K562 (cell line): ENCODE results near the gene SIDT1. TPM values are rescaled to one million over a fixed set of nuclear protein-coding genes. Genes with fewer than 3 reads are reported as not detected.

ENCODE experiments used
- ATAC-seq: fragments of 200-7000 bp; cut with Tn5 transposase; 3 replicates; pipeline ENCODE4 v1.9.1; 2020; ENCODE audit warnings: moderate library complexity
- BruUV-seq: library from RNA; stranded (reverse); fragments of 400-500 nt; replicated peaks from 2 replicates; lab custom pipeline; 2021; lab: Mats Ljungman, UMichigan
- CTCF ChIA-PET: fragments of 300-600 bp; formaldehyde crosslinking; extraction: SDS; loops from one replicate; lab custom pipeline; 2021; ENCODE audit warnings: low intra/inter-chr PET ratio; lab: Yijun Ruan, JAX
- POLR2A ChIA-PET: fragments of 300-600, 350-650 bp; sonication (Branson Sonifier 250); formaldehyde crosslinking; extraction: SDS; loops from one replicate; lab custom pipeline; 2021; ENCODE audit warnings: antibody characterized with exemption, inconsistent platforms; lab: Yijun Ruan, JAX
- DNase-seq, 4 experiments: peaks; one replicate each; pipeline versions ENCODE4 v3.0.0 to v3.0.0-alpha.2; 2011 to 2018; ENCODE audit warnings: low spot score in 3 of 4, mixed read lengths in 3 of 4; ENCODE audit errors: extremely low read depth in 1 of 4
- FAIRE-seq: peaks from 2 replicates; lab custom pipeline; 2011; peaks lifted over from hg19 to GRCh38; lab: Jason Lieb, UNC
- H2AFZ ChIP-seq: 2 replicates; pipeline ENCODE4 v1.6.0; 2011; ENCODE audit warnings: low read depth, low read length, control low read depth, inconsistent platforms
- H3K27ac ChIP-seq: fragments of 200-600 bp; 3 replicates; pipeline ENCODE4 v1.8.0; 2011; ENCODE audit warnings: low read depth, mild to moderate bottlenecking, control low read depth, inconsistent platforms, low read length, moderate library complexity, mixed read lengths; ENCODE audit errors: extremely low read depth
- H3K27me3 ChIP-seq, 2 experiments: fragments of 300-600 bp in 1 of 2; 2 replicates in 1 of 2; 3 replicates in 1 of 2; pipeline versions ENCODE4 v1.6.0 to v1.8.0; 2011; ENCODE audit warnings: inconsistent platforms in 2 of 2, low read length in 2 of 2, mild to moderate bottlenecking in 1 of 2, mixed read lengths in 1 of 2, moderate library complexity in 1 of 2; ENCODE audit not compliant: control insufficient read depth in 2 of 2, insufficient read depth in 2 of 2
- H3K36me3 ChIP-seq: fragments of 300-600 bp; 3 replicates; pipeline ENCODE4 v1.8.0; 2011; ENCODE audit warnings: mild to moderate bottlenecking, low read length, inconsistent platforms; ENCODE audit not compliant: control insufficient read depth, insufficient read depth
- H3K4me1 ChIP-seq, 2 experiments: fragments of 200-600 bp in 1 of 2; replicated peaks in 1 of 2; 2 replicates in 1 of 2; 3 replicates in 1 of 2; pipeline versions ENCODE4 v1.5.1 to v1.8.0; 2011; ENCODE audit warnings: inconsistent platforms in 2 of 2, low read length in 2 of 2, mild to moderate bottlenecking in 1 of 2, mixed read lengths in 1 of 2, moderate library complexity in 1 of 2; ENCODE audit not compliant: control insufficient read depth in 2 of 2, insufficient read depth in 2 of 2
- H3K4me2 ChIP-seq: 2 replicates; pipeline ENCODE4 v1.6.1; 2011; ENCODE audit warnings: low read length, control low read depth, inconsistent platforms, mixed read lengths; ENCODE audit not compliant: insufficient read depth
- H3K4me3 ChIP-seq: fragments of 200-600 bp; sonication (generic), shearing (Covaris generic); 2 replicates; pipeline ENCODE4 v1.5.1; 2016; ENCODE audit warnings: control low read depth, inconsistent platforms
- H3K79me2 ChIP-seq: fragments of 200-600 bp; 3 replicates; pipeline ENCODE4 v1.8.0; 2011; ENCODE audit warnings: low read length, inconsistent platforms; ENCODE audit not compliant: control insufficient read depth, insufficient read depth
- H3K9ac ChIP-seq, 2 experiments: 2 replicates each; pipeline versions ENCODE4 v1.6.0 to v1.6.1; 2011; ENCODE audit warnings: low read depth in 2 of 2, low read length in 2 of 2, control low read depth in 1 of 2, inconsistent platforms in 1 of 2, mild to moderate bottlenecking in 1 of 2, mixed read lengths in 1 of 2; ENCODE audit not compliant: insufficient read depth in 1 of 2
- H3K9me1 ChIP-seq: one replicate; pipeline ENCODE4 v1.6.0; 2011; ENCODE audit warnings: inconsistent platforms, mild to moderate bottlenecking, low read length, moderate library complexity; ENCODE audit not compliant: control insufficient read depth, insufficient read depth
- H3K9me3 ChIP-seq: replicated peaks from 2 replicates; pipeline ENCODE4 v1.5.1; 2011; ENCODE audit warnings: low read depth, low read length, inconsistent platforms; ENCODE audit not compliant: control insufficient read depth, insufficient read depth
- H4K20me1 ChIP-seq: replicated peaks from 2 replicates; pipeline ENCODE4 v1.6.1; 2011; ENCODE audit warnings: low read length, inconsistent platforms, mixed read lengths; ENCODE audit not compliant: control insufficient read depth, insufficient read depth
- ARID1B ChIP-seq: fragments of 450-650 bp; IDR thresholded peaks from 2 replicates; pipeline ENCODE4 v1.6.1; 2016; ENCODE audit warnings: antibody characterized with exemption, mild to moderate bottlenecking, inconsistent platforms
- EGR1 ChIP-seq: fragments of 450-650 bp; conservative IDR thresholded peaks from 2 replicates; pipeline ENCODE4 v1.6.1; 2017; ENCODE audit warnings: mild to moderate bottlenecking
- GABPB2 ChIP-seq: fragments of 250-450 bp; sonication (Bioruptor Pico); conservative IDR thresholded peaks from 2 replicates; pipeline ENCODE4 v1.5.1; 2021; ENCODE audit warnings: mild to moderate bottlenecking
- KLF16 ChIP-seq: IDR thresholded peaks from 2 replicates; pipeline ENCODE4 v1.6.1; 2016; ENCODE audit warnings: antibody characterized with exemption
- MXD1 ChIP-seq: fragments of 250-450 bp; sonication (Bioruptor Pico); IDR thresholded peaks from 2 replicates; pipeline ENCODE4 v1.8.0; 2021; ENCODE audit warnings: borderline replicate concordance, mild to moderate bottlenecking, moderate library complexity; ENCODE audit not compliant: poor library complexity, severe bottlenecking
- PURB ChIP-seq: sonication (generic); formaldehyde crosslinking; IDR thresholded peaks from 2 replicates; pipeline ENCODE4 v1.9.0; 2021; ENCODE audit warnings: low read depth, mild to moderate bottlenecking, missing genetic modification reagents
- SETDB1 ChIP-seq: IDR thresholded peaks from one replicate; pipeline ENCODE4 v1.6.1; 2012; ENCODE audit warnings: low read length, control low read depth, inconsistent platforms
- TSHZ1 ChIP-seq: fragments of 250-450 bp; sonication (Bioruptor Pico); IDR thresholded peaks from 2 replicates; pipeline ENCODE4 v1.4.0; 2020; ENCODE audit warnings: mild to moderate bottlenecking, moderate library complexity
- XRCC4 ChIP-seq: IDR thresholded peaks from one replicate; pipeline ENCODE4 v1.6.1; 2011; ENCODE audit not compliant: insufficient read depth, insufficient read length; ENCODE audit errors: extremely low read depth
- ZBTB40 ChIP-seq, 2 experiments: fragments of 450-650 bp in 1 of 2; sonication (generic) in 1 of 2; formaldehyde crosslinking in 1 of 2; IDR thresholded peaks; 2 replicates each; pipeline versions ENCODE4 v1.7.1 to v1.9.0; 2016 to 2022; ENCODE audit warnings: inconsistent platforms in 1 of 2, mild to moderate bottlenecking in 1 of 2, missing genetic modification reagents in 1 of 2
- WGBS: fragments of 100-300 bp; shearing (Covaris generic); methylation state at CpG from one replicate; pipeline ENCODE4 v1.1.6; 2016; ENCODE audit warnings: low coverage, mixed read lengths; ENCODE audit not compliant: insufficient coverage; ENCODE audit errors: missing lambda C conversion rate; 5-methylcytosine and 5-hydroxymethylcytosine counted together
- in situ Hi-C: fragments of 300-500 bp; cut with MboI; formaldehyde crosslinking; loops from 4 replicates; pipeline ENCODE4 v1.15.0; 2018; ENCODE audit warnings: inconsistent platforms, mixed read lengths
- intact Hi-C: fragments of 100-400 bp; cut with micrococcal nuclease; formaldehyde crosslinking; loops from 2 replicates; pipeline ENCODE4 v1.14.2; 2022
- polyA plus RNA-seq, 8 experiments: library from polyadenylated mRNA; depleted of rRNA in 4 of 8; stranded (reverse) in 5 of 8; unstranded in 3 of 8; fragments of >200 nt; fragmentation: Nextera tagmentation in 2 of 8; fragmentation: Illumina TruSeq in 1 of 8; extraction: Ambion mirVana in 2 of 8; extraction: Trizol in 1 of 8; gene quantifications; 2 replicates each; pipeline versions ENCODE4 v1.2.1 to v1.2.3, GENCODE V29; 2011 to 2014; ENCODE audit warnings: inconsistent platforms in 1 of 8, missing spikeins in 1 of 8
- total RNA-seq, 7 experiments: library from RNA; depleted of rRNA in 6 of 7; stranded (reverse); fragments of >200 nt in 6 of 7; fragmentation: Illumina TruSeq in 2 of 7; extraction: Trizol in 2 of 7; gene quantifications; 2 replicates each; pipeline versions ENCODE4 v1.2.1 to v1.2.3, GENCODE V29; 2011 to 2021; ENCODE audit warnings: low replicate concordance in 1 of 7

The SIDT1 gene
- total and polyA plus RNA-seq, 9 of the 15 experiments (the other 6 are each of a cell fraction or from before 2014, with no cell fraction given): not detected

- in situ Hi-C loops: no loop called here
- TF ChIP-seq GABPB2 (no peak), TSHZ1 (no peak), ARID1B (no peak), MXD1 (CRISPR knock-in tag) (no peak), SETDB1 (no peak), ZBTB40 (IDR thresholded peaks at IDR 0.05) (no peak), ZBTB40 (CRISPR knock-in tag; IDR thresholded peaks at IDR 0.05) (no peak), EGR1 (no peak), KLF16 (no peak), PURB (CRISPR knock-in tag) (no peak), XRCC4 (no peak)
- FAIRE-seq: no peak
Measured at GRCh38 chr3:113638910-113639309, 106.6 kb downstream of the SIDT1 start.

More at GRCh38 chr3:113638910-113639309, 106.6 kb downstream of the SIDT1 start:
- H3K9me3 ChIP-seq: no peaks in the 10 kb centered on the region
- peaks cover 0 to 5% of the 10 kb centered on the region in 2 experiments; a peak in 3 of 5 replicates for H3K4me1 ChIP-seq
- H2AFZ ChIP-seq: no peak overlapping the region
- H3K27ac ChIP-seq: no peak overlapping the region
- no TSS peak for BruUV-seq
- peaks cover 0 to 2% of the 10 kb centered on the region in 2 experiments; a peak in 2 of 5 replicates for H3K27me3 ChIP-seq
- ChIA-PET POLR2A (no interaction called here), CTCF (no interaction called here)
- H3K4me2 ChIP-seq: no peak overlapping the region
- H3K9ac ChIP-seq: no peak overlapping the region
- DNase-seq (no peak), ATAC-seq (no peak)
- no peaks in the 10 kb centered on the region for H3K36me3 ChIP-seq
- no peaks in the 10 kb centered on the region for H3K79me2 ChIP-seq
- H3K4me3 ChIP-seq: no peak overlapping the region
- 16% methylated on average over 3 of the region's 3 CpGs for WGBS
- no peaks in the 10 kb centered on the region for H3K9me1 ChIP-seq
- intact Hi-C loops: no loop called here
- H4K20me1 ChIP-seq: no peaks in the 10 kb centered on the region
